Islet of Langerhans (tissue), 1 donor: ENCODE results near the gene SVBP.
A peak's percentile ranks its signal among the peaks of the same experiment; 100 is the strongest.
"Not testable (repeated sequence)": the region's sequence is repeated elsewhere in the genome, so short reads cannot be mapped to it uniquely, and the experiment has no call there.

ENCODE experiments used
- FAIRE-seq: peaks from one replicate; lab custom pipeline; 2011; peaks lifted over from hg19 to GRCh38; lab: Jason Lieb, UNC

SVBP gene

GRCh38 chr1:42816585-42817439 lies at the start of gene SVBP, which contains the start of gene ERMAP:
TSS of gene SVBP (minus strand) at chr1:42817397. CDS start at chr1:42816544, 853 bp downstream.
TSS of gene ERMAP (plus strand) at chr1:42817122. CDS start at chr1:42830449, 13,327 bp downstream.
- FAIRE-seq: no peak

- no peak for FAIRE-seq
Measured at GRCh38 chr1:42866549-42866948, 49.4 kb upstream of the SVBP start.

- no peak for FAIRE-seq
Measured at GRCh38 chr1:42861014-42861399, 43.8 kb upstream of the SVBP start.

GRCh38 chr1:42860339-42861013 lies 43.3 kb upstream of the SVBP start:
- no peak for FAIRE-seq

GRCh38 chr1:42859366-42859765 lies 42.2 kb upstream of the SVBP start:
- FAIRE-seq: not testable (repeated sequence)

- not testable (repeated sequence) for FAIRE-seq
Measured at GRCh38 chr1:42856554-42856953, 39.4 kb upstream of the SVBP start.

- FAIRE-seq: no peak
Measured at GRCh38 chr1:42853116-42853884, 36.1 kb upstream of the SVBP start.

GRCh38 chr1:42852608-42852980 lies 35.4 kb upstream of the SVBP start:
- no peak for FAIRE-seq

GRCh38 chr1:42851960-42852607 lies 34.9 kb upstream of the SVBP start:
- FAIRE-seq: no peak

- no peak for FAIRE-seq
Measured at GRCh38 chr1:42851420-42851819, 34.2 kb upstream of the SVBP start.

- FAIRE-seq: no peak
Measured at GRCh38 chr1:42849944-42850343, 32.7 kb upstream of the SVBP start.

GRCh38 chr1:42848823-42849537 lies 31.8 kb upstream of the SVBP start:
- FAIRE-seq: no peak

- no peak for FAIRE-seq
Measured at GRCh38 chr1:42847721-42848460, 30.7 kb upstream of the SVBP start.

- no peak for FAIRE-seq
Measured at GRCh38 chr1:42847111-42847595, 30.0 kb upstream of the SVBP start.

- peak; percentile 95 for FAIRE-seq
Measured at GRCh38 chr1:42846257-42847110, 29.3 kb upstream of the SVBP start, which contains the start of gene ZNF691. TSS of gene ZNF691 (plus strand) at chr1:42846613. CDS start at chr1:42849659, 3,046 bp downstream.

- no peak for FAIRE-seq
Measured at GRCh38 chr1:42845866-42846256, 28.7 kb upstream of the SVBP start.

GRCh38 chr1:42845193-42845592 lies 28.0 kb upstream of the SVBP start:
- no peak for FAIRE-seq

GRCh38 chr1:42844592-42845140 lies 27.5 kb upstream of the SVBP start:
- no peak for FAIRE-seq

- no peak for FAIRE-seq
Measured at GRCh38 chr1:42841440-42842147, 24.4 kb upstream of the SVBP start.
